DOHH2 (cell line): Measurements from ENCODE around the gene PRELID2.

Experiments
- H3F3A ChIP-seq: fragments of 200-600 bp; sonication (generic), shearing (Covaris generic); 2 replicates; pipeline ENCODE4 v1.6.0; 2016; ENCODE audit warnings: antibody characterized with exemption, mild to moderate bottlenecking; ENCODE audit not compliant: control insufficient read depth, insufficient read depth
- H3K27ac ChIP-seq: fragments of 200-600 bp; sonication (generic); 2 replicates; pipeline ENCODE4 v1.5.1; 2014; ENCODE audit warnings: low read depth, mild to moderate bottlenecking, low read length, moderate library complexity
- H3K27me3 ChIP-seq: fragments of 200-600 bp; sonication (generic); 2 replicates; pipeline ENCODE4 v1.6.1; 2014; ENCODE audit warnings: mild to moderate bottlenecking, low read length, mixed read lengths; ENCODE audit not compliant: control insufficient read depth
- H3K36me3 ChIP-seq: fragments of 200-600 bp; sonication (generic); 2 replicates; pipeline ENCODE4 v1.6.1; 2014; ENCODE audit warnings: mild to moderate bottlenecking, low read length, moderate library complexity, mixed read lengths; ENCODE audit not compliant: control insufficient read depth
- H3K4me1 ChIP-seq: fragments of 200-600 bp; sonication (generic); 2 replicates; pipeline ENCODE4 v1.6.1; 2014; ENCODE audit warnings: mild to moderate bottlenecking, low read length, mixed read lengths; ENCODE audit not compliant: control insufficient read depth
- H3K4me2 ChIP-seq: fragments of 200-600 bp; sonication (generic); 2 replicates; pipeline ENCODE4 v1.6.0; 2014; ENCODE audit warnings: mild to moderate bottlenecking, low read length, moderate library complexity
- H3K4me3 ChIP-seq: fragments of 200-600 bp; sonication (generic); 2 replicates; pipeline ENCODE4 v1.5.1; 2014; ENCODE audit warnings: mild to moderate bottlenecking, low read length, mixed read lengths
- H3K79me2 ChIP-seq: fragments of 200-600 bp; sonication (generic); 2 replicates; pipeline ENCODE4 v1.6.1; 2014; ENCODE audit warnings: mild to moderate bottlenecking, low read length, mixed read lengths; ENCODE audit not compliant: control insufficient read depth
- H3K9me2 ChIP-seq: fragments of 200-600 bp; sonication (generic); replicated peaks from 2 replicates; pipeline ENCODE4 v1.6.1; 2014; ENCODE audit warnings: mild to moderate bottlenecking, low read length, mixed read lengths; ENCODE audit not compliant: control insufficient read depth
- H3K9me3 ChIP-seq: fragments of 200-600 bp; sonication (generic); 2 replicates; pipeline ENCODE4 v1.6.1; 2014; ENCODE audit warnings: antibody characterized with exemption, low read length, mixed read lengths; ENCODE audit not compliant: control insufficient read depth, insufficient read depth
- H4K20me1 ChIP-seq: fragments of 200-600 bp; sonication (generic); 2 replicates; pipeline ENCODE4 v1.6.0; 2014; ENCODE audit warnings: low read depth, mild to moderate bottlenecking, antibody characterized with exemption, low read length, moderate library complexity; ENCODE audit not compliant: control insufficient read depth, insufficient read depth
- CTCF ChIP-seq: fragments of 200-600 bp; sonication (generic); IDR thresholded peaks from one replicate; pipeline ENCODE4 v1.5.1; 2014; ENCODE audit warnings: antibody characterized with exemption, mild to moderate bottlenecking, low read depth, low read length; ENCODE audit not compliant: poor library complexity, severe bottlenecking
- EZH2phosphoT487 ChIP-seq: fragments of 200-600 bp; sonication (generic); IDR thresholded peaks from 2 replicates; pipeline ENCODE4 v1.6.1; 2017; ENCODE audit warnings: borderline replicate concordance, mild to moderate bottlenecking, antibody characterized with exemption, low read length, moderate library complexity, mixed read lengths

PRELID2 gene

DNA sequence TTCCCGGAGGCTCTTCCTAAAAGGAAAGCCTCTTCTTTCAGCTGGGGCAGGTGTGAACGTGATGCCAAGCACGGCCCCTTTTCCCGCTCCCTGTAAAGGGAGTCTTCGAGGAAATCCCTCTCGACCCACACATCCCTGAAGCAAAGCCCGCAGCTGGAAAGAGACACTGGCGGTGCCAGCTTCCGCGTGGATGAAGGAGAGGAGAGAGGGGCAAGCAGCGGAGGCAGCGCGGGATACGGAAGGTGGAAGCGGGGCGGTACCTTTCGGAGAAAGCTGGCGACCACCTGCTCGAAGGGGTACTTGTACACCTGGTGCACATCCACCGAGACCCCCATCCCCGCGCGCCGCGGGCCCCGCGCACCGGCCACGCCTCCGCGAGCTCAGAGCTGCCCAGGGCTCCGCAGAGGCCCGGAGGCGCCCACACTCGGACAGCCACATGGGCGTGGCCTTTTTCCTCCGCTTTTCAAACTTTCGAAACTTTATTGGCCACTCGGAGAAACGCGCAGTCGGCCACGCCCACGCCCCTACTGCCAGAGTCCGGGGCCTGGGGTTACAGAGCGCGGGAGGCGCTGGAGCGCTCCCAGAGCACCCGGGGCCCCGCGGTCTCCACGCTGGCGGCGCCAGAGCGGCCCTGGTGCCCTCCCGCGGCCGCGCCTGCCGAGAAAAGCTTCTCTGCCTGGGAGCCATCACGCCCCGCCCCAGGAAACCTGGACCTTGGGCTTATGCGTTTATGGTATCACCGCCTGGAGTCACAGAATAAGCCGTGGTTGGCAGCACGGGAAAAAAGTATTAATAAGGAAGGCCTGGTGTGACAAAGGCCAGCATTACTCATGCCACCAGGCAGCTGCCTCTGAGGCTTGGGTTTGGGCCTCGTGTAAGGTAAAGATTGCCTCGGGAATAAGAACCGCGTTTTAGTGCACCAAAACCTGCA is at the start of gene PRELID2:
Gene PRELID2, minus strand, starts transcription at position 426 of the 931 bp plus-strand sequence. Its CDS starts 91 bp downstream, at position 335.
- Histone ChIP-seq H3K9me3 (no peaks in the 10 kb centered on the region), H3K79me2 (peaks cover 3% of the 10 kb centered on the region; the same call in 1 of the 2 replicates), H3K36me3 (no peaks in the 10 kb centered on the region), H3K9me2 (no peaks in the 10 kb centered on the region), H3K4me3 (peak within 1 kb of the TSS; percentile 73), H3K4me2 (peak within 1 kb of the TSS; percentile 68), H3K27ac (no peak within 1 kb of the TSS), H4K20me1 (no peaks in the 10 kb centered on the region), H3K27me3 (no peaks in the 10 kb centered on the region), H3K4me1 (peaks cover 4% of the 10 kb centered on the region; the same call in 1 of the 2 replicates), H3F3A (no peaks in the 10 kb centered on the region)
- no peak for TF ChIP-seq CTCF
- no peak for TF ChIP-seq EZH2phosphoT487

DNA sequence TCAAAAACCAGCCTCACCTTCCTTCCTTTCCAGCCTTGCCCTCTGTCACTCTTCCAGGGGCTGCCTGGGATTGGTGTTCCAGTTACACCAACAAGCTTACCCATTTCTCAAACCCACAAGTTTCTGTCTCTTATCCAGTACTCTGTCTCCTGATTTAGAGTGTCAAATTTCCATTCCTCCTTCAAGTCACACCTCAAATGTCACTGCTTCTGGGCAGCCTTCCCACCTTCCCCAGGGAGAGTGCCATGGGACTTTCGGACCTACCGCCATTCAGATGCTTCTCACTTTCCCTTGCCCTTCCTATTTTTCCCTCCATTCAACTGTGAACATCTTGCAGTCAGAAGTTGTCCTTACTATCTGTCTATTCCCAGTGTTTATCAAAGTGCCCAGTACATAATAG is 39.6 kb upstream of the PRELID2 start:
- no peaks in the 10 kb centered on the region for H3K4me1 ChIP-seq
- H3F3A ChIP-seq, result no peaks in the 10 kb centered on the region
- no peaks in the 10 kb centered on the region for H3K36me3 ChIP-seq
- H4K20me1 ChIP-seq, result no peaks in the 10 kb centered on the region
- no peaks in the 10 kb centered on the region for H3K9me2 ChIP-seq
- no peaks in the 10 kb centered on the region for H3K27me3 ChIP-seq
- no peak overlapping the region for H3K4me3 ChIP-seq
- no peaks in the 10 kb centered on the region for H3K79me2 ChIP-seq
- H3K27ac ChIP-seq, result no peak overlapping the region
- no peaks in the 10 kb centered on the region for H3K9me3 ChIP-seq
- TF ChIP-seq EZH2phosphoT487 (no peak), CTCF (no peak)
- H3K4me2 ChIP-seq, result no peak overlapping the region

DNA sequence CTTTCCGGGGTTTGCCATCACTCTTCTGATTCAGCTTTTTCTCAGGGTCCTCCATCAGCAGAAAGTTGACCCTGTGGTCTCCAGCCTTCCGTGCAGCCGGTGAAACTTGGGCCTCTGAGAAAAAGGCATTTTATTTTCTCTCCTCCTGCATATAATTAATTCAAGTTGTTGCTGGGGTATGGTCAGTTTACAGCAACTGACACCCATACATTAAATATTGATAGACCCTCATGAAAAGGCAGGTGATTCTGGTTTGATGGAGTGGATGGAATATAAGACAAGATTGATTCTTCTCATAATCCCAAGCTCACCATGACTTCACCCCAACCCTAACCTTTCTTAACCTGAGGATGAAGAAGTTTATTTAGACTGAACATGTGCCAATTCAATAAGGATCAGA is 37.8 kb upstream of the PRELID2 start, which contains the start of gene GRXCR2:
Gene GRXCR2, minus strand, starts transcription at position 101 of the 400 bp plus-strand sequence. Its CDS starts 46 bp downstream, at position 55.
- H3K27me3 ChIP-seq, result no peaks in the 10 kb centered on the region
- H3K27ac ChIP-seq, result no peak within 1 kb of the TSS
- H3F3A ChIP-seq, result no peaks in the 10 kb centered on the region
- no peaks in the 10 kb centered on the region for H4K20me1 ChIP-seq
- H3K4me1 ChIP-seq, result no peaks in the 10 kb centered on the region
- no peak for TF ChIP-seq EZH2phosphoT487
- TF ChIP-seq CTCF, result no peak
- H3K9me3 ChIP-seq, result no peaks in the 10 kb centered on the region
- no peaks in the 10 kb centered on the region for H3K36me3 ChIP-seq
- no peaks in the 10 kb centered on the region for H3K9me2 ChIP-seq
- no peak within 1 kb of the TSS for H3K4me3 ChIP-seq
- H3K79me2 ChIP-seq, result no peaks in the 10 kb centered on the region
- no peak within 1 kb of the TSS for H3K4me2 ChIP-seq
